ENCODE data around the gene SEC24D. TPM values are rescaled to one million over a fixed set of nuclear protein-coding genes. Genes with fewer than 3 reads are reported as not detected.

SEC24D gene
- total RNA-seq, 1 experiment from 2014 or later, result 13.4 TPM

DNA sequence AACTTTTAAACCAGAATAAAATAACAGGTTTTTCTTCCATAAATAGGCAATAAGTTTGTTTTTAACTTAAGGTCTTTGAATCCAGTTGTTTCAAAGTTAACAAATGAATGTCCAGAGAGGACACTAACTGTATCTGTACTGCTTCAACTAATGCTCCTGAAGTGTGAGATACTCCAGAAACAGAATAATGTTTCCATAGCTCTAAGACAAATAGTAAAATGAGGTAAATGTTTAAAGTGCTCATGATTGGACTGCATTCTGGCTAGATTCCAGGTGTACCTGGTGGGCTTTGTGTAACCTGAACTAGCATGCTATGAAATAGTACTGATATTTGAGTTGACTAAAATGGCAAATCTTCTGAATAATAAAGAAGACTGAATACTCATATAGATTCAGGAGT is 99.0 kb downstream of the SEC24D start:
- Histone ChIP-seq H3K9me3 (ENCODE audit: control insufficient read depth, insufficient read depth, low read depth, low read length) (no peaks in the 10 kb centered on the region), H3K27me3 (ENCODE audit: control insufficient read depth, insufficient read depth, low read length) (no peaks in the 10 kb centered on the region), H3K36me3 (ENCODE audit: control insufficient read depth, insufficient read depth, low read length) (no peaks in the 10 kb centered on the region), H3K4me1 (ENCODE audit: control insufficient read depth, insufficient read depth, low read length) (no peaks in the 10 kb centered on the region), H3K4me3 (ENCODE audit: low read depth in 2 of 2, low read length in 2 of 2) (no peak overlapping the region), H3K27ac (ENCODE audit: low read length) (no peak overlapping the region)
- POLR2A ChIA-PET, result no interaction called here
- no peak for DNase-seq (ENCODE audit: low read depth, low spot score)
- in situ Hi-C loops (cut with HindIII; ENCODE audit: low pct_unique_long_range_greater_than_20kb, low sequenced_read_pairs) (no loop called here), intact Hi-C loops (cut with micrococcal nuclease; ENCODE audit: unreplicated experiment) (no loop called here)
- CTCF ChIA-PET, result no interaction called here
- BruUV-seq (replicated peaks), result no TSS peak
- no peak for ATAC-seq
- TF ChIP-seq POLR2AphosphoS5 (IDR thresholded peaks at IDR 0.05; ENCODE audit: low read depth, low read length), result no peak

GRCh38 chr4:118734491-118735205 is 101.3 kb downstream of the SEC24D start:
- Histone ChIP-seq H3K4me1 (ENCODE audit: control insufficient read depth, insufficient read depth, low read length) (no peaks in the 10 kb centered on the region), H3K4me3 (ENCODE audit: low read depth in 2 of 2, low read length in 2 of 2) (no peak overlapping the region), H3K9me3 (ENCODE audit: control insufficient read depth, insufficient read depth, low read depth, low read length) (no peaks in the 10 kb centered on the region), H3K36me3 (ENCODE audit: control insufficient read depth, insufficient read depth, low read length) (no peaks in the 10 kb centered on the region; the same call in 1 of the 2 replicates), H3K27me3 (ENCODE audit: control insufficient read depth, insufficient read depth, low read length) (no peaks in the 10 kb centered on the region), H3K27ac (ENCODE audit: low read length) (no peak overlapping the region)
- DNase-seq (ENCODE audit: low read depth, low spot score) (no peak), ATAC-seq (no peak)
- intact Hi-C loops (cut with micrococcal nuclease; ENCODE audit: unreplicated experiment), result no loop called here
- no TSS peak for BruUV-seq (replicated peaks)
- ChIA-PET POLR2A (interaction anchor here (0.6 kb wide), 1 partner anchor 12 kb away, joined by 3 read pairs; no protein-coding TSS in a partner anchor), CTCF (no interaction called here)
- no peak for TF ChIP-seq POLR2AphosphoS5 (IDR thresholded peaks at IDR 0.05; ENCODE audit: low read depth, low read length)
- no peak for TF ChIP-seq REST (IDR thresholded peaks at IDR 0.05; ENCODE audit: insufficient read depth in 1 of 2, low read depth in 2 of 2, low read length in 1 of 2)
- no peak for TF ChIP-seq SIN3A (IDR thresholded peaks at IDR 0.05; ENCODE audit: borderline replicate concordance, insufficient read depth, low read depth, low read length)
- TF ChIP-seq TCF7L2 (IDR thresholded peaks at IDR 0.05; ENCODE audit: low read depth, low read length), result no peak
- TF ChIP-seq, protein P1, sequence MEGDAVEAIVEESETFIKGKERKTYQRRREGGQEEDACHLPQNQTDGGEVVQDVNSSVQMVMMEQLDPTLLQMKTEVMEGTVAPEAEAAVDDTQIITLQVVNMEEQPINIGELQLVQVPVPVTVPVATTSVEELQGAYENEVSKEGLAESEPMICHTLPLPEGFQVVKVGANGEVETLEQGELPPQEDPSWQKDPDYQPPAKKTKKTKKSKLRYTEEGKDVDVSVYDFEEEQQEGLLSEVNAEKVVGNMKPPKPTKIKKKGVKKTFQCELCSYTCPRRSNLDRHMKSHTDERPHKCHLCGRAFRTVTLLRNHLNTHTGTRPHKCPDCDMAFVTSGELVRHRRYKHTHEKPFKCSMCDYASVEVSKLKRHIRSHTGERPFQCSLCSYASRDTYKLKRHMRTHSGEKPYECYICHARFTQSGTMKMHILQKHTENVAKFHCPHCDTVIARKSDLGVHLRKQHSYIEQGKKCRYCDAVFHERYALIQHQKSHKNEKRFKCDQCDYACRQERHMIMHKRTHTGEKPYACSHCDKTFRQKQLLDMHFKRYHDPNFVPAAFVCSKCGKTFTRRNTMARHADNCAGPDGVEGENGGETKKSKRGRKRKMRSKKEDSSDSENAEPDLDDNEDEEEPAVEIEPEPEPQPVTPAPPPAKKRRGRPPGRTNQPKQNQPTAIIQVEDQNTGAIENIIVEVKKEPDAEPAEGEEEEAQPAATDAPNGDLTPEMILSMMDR (IDR thresholded peaks at IDR 0.05), result no peak
- in situ Hi-C loops (cut with HindIII; ENCODE audit: low pct_unique_long_range_greater_than_20kb, low sequenced_read_pairs), result no loop called here

Data from Panc1 (cell line).